Kidney (tissue), 14 donors: ENCODE measurements around the gene MAP2K7. TPM values are rescaled to one million over a fixed set of nuclear protein-coding genes. Genes with fewer than 3 reads are reported as not detected.

Experiments
- DNase-seq, 5 donors: peaks; one replicate each; pipeline ENCODE4 v3.0.0-alpha.2; 2013 to 2020
- FAIRE-seq: peaks from 2 replicates; lab custom pipeline; 2012; peaks lifted over from hg19 to GRCh38; lab: Jason Lieb, UNC
- H3K27ac ChIP-seq, 2 donors: one replicate each; pipeline ENCODE4 v1.7.0; 2013; ENCODE audit warnings: low read depth in 2 of 2, low read length in 2 of 2, inconsistent platforms in 1 of 2
- H3K27me3 ChIP-seq: one replicate; pipeline ENCODE4 v1.7.1; 2013; ENCODE audit warnings: low read length, inconsistent platforms; ENCODE audit not compliant: control insufficient read depth, insufficient read depth
- H3K36me3 ChIP-seq, 3 donors: one replicate each; pipeline versions ENCODE4 v1.7.0 to v1.7.1; 2013; ENCODE audit warnings: low read length in 3 of 3, control low read depth in 1 of 3, inconsistent platforms in 1 of 3; ENCODE audit not compliant: insufficient read depth in 3 of 3, control insufficient read depth in 2 of 3
- H3K4me1 ChIP-seq, 3 donors: one replicate each; pipeline versions ENCODE4 v1.7.0 to v1.7.1; 2013; ENCODE audit warnings: low read length in 3 of 3, inconsistent platforms in 1 of 3, low read depth in 1 of 3; ENCODE audit not compliant: control insufficient read depth in 2 of 3, insufficient read depth in 2 of 3
- H3K4me3 ChIP-seq, 3 donors: one replicate each; pipeline versions ENCODE4 v1.7.0 to v1.8.1; 2013; ENCODE audit warnings: low read length in 3 of 3, control low read depth in 1 of 3, inconsistent platforms in 1 of 3
- H3K9ac ChIP-seq, 3 donors: one replicate each; pipeline versions ENCODE4 v1.7.0 to v1.7.1; 2013; ENCODE audit warnings: low read length in 3 of 3, control low read depth in 1 of 3, inconsistent platforms in 1 of 3
- H3K9me3 ChIP-seq, 3 donors: one replicate each; pipeline versions ENCODE4 v1.7.0 to v1.7.1; 2013; ENCODE audit warnings: low read length in 3 of 3, control low read depth in 1 of 3, inconsistent platforms in 1 of 3; ENCODE audit not compliant: control insufficient read depth in 2 of 3, insufficient read depth in 1 of 3
- intact Hi-C: fragments of 100-400 bp; cut with DNase I; formaldehyde crosslinking; loops from one replicate; pipeline ENCODE4 v1.11.1; 2022
- polyA plus RNA-seq: library from polyadenylated mRNA; stranded (reverse); fragments of 350-450 nt; fragmentation: Illumina TruSeq; extraction: RNeasy Lipid Tissue Mini Kit (QIAGEN cat#74804); gene quantifications from one replicate; pipeline ENCODE4 v1.2.3, GENCODE V29; 2014; ENCODE audit warnings: low read depth, low replicate concordance; ENCODE audit not compliant: insufficient read depth
- total RNA-seq: library from RNA; stranded (reverse); fragmentation: NEBNext Ultra II Directional; extraction: Animal tissue kit (Norgen Biotek cat#: 25700); gene quantifications from one replicate; pipeline ENCODE4 v1.2.1, GENCODE V29; 2021
- TF ChIP-seq, protein P1 (sequence below): IDR thresholded peaks from 3 replicates; pipeline ENCODE4 v1.5.1; 2012; ENCODE audit warnings: mild to moderate bottlenecking, moderate library complexity, borderline replicate concordance; ENCODE audit not compliant: insufficient read depth; ENCODE audit errors: extremely low read depth
- donor health status: control.
- donor health status: control.
- donor health status: control.
- donor health status: control.
- donor health status: control.
- donor health status: DM: yes; HTN: yes; CAD: no.
- donor health status: Normal renal cell carcinoma (clear cell type).

MAP2K7 gene
- total and polyA plus RNA-seq, 2 donors from 2014 or later, result 16.7 to 37.0 TPM

DNA sequence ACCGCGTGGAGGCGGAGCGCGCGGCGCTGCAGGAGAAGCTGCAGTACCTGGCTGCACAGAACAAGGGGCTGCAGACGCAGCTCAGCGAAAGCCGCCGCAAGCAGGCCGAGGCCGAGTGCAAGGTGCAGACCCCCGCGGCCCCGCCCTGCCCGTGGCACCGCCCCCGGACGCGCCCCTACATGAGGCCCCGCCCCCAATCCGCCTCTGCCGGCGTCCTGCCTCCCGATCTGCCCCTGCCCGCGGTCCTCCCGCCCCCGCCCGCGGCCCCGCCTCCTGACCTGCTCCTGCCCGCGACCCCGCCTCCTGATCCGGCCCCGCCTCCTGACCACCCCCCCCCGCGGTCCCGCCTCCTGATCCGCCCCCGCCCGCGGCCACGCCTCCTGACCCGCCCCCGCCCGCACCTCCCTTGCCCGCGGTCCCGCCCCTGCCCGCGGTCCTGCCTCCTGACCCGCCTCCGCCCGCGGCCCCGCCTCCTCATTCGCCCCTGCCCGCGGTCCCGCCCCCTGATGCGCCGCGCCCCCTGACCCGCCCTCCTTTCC is 41.2 kb upstream of the MAP2K7 start:
- H3K4me3 ChIP-seq, result no peak overlapping the region
- peak; percentile 86 to 97 (median 88) for DNase-seq
- FAIRE-seq, result no peak
- intact Hi-C loops, result no loop called here
- H3K36me3 ChIP-seq, result no peaks in the 10 kb centered on the region
- H3K9me3 ChIP-seq, result no peaks in the 10 kb centered on the region
- TF ChIP-seq, protein P1, sequence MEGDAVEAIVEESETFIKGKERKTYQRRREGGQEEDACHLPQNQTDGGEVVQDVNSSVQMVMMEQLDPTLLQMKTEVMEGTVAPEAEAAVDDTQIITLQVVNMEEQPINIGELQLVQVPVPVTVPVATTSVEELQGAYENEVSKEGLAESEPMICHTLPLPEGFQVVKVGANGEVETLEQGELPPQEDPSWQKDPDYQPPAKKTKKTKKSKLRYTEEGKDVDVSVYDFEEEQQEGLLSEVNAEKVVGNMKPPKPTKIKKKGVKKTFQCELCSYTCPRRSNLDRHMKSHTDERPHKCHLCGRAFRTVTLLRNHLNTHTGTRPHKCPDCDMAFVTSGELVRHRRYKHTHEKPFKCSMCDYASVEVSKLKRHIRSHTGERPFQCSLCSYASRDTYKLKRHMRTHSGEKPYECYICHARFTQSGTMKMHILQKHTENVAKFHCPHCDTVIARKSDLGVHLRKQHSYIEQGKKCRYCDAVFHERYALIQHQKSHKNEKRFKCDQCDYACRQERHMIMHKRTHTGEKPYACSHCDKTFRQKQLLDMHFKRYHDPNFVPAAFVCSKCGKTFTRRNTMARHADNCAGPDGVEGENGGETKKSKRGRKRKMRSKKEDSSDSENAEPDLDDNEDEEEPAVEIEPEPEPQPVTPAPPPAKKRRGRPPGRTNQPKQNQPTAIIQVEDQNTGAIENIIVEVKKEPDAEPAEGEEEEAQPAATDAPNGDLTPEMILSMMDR, result no peak
- H3K4me1 ChIP-seq, result peaks cover 0 to 3% (median 0%) of the 10 kb centered on the region in 3 donors
- H3K27me3 ChIP-seq, result peaks cover 3% of the 10 kb centered on the region
- no peak overlapping the region for H3K27ac ChIP-seq
- no peak overlapping the region for H3K9ac ChIP-seq

DNA sequence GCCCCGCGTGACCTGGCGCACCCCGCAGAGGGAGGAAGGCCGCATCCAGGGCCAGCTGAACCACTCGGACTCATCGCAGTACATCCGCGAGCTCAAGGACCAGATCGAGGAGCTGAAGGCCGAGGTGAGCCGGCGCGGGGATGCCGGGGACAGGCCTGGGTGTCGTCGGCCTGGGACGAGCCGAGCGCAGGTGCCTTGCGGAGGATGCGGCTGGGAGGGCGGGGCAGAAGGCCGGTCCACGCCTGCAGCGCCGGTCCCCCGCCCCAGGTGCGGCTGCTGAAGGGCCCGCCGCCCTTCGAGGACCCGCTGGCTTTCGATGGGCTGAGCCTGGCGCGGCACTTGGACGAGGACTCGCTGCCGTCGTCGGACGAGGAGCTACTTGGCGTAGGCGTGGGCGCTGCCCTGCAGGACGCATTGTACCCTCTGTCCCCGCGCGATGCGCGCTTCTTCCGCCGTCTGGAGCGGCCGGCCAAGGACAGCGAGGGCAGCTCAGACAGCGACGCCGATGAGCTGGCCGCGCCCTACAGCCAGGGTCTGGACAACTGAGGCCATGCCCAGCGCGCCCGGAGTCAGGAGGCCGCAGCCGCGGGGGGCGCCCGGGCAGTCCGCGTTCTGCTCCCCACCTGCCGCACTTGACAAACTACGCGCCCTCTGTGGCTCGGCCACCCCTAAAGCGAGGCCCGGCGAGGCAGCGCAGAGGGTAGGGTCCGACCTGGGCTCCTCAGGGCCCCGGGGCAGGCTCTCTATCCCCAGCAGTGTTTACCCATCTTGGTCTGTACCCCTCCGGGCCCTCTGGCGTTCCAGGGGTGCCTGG is 40.3 kb upstream of the MAP2K7 start:
- DNase-seq (peak in 3 of 5 donors; percentile 14 to 84 (median 77)), FAIRE-seq (no peak)
- no peak overlapping the region for H3K27ac ChIP-seq
- H3K9me3 ChIP-seq, result no peaks in the 10 kb centered on the region
- H3K9ac ChIP-seq, result no peak overlapping the region
- H3K27me3 ChIP-seq, result peaks cover 3% of the 10 kb centered on the region
- no peak overlapping the region for H3K4me3 ChIP-seq
- peaks cover 0 to 3% (median 0%) of the 10 kb centered on the region in 3 donors for H3K4me1 ChIP-seq
- TF ChIP-seq, protein P1, result no peak
- no peaks in the 10 kb centered on the region for H3K36me3 ChIP-seq
- intact Hi-C loops, result no loop called here

DNA sequence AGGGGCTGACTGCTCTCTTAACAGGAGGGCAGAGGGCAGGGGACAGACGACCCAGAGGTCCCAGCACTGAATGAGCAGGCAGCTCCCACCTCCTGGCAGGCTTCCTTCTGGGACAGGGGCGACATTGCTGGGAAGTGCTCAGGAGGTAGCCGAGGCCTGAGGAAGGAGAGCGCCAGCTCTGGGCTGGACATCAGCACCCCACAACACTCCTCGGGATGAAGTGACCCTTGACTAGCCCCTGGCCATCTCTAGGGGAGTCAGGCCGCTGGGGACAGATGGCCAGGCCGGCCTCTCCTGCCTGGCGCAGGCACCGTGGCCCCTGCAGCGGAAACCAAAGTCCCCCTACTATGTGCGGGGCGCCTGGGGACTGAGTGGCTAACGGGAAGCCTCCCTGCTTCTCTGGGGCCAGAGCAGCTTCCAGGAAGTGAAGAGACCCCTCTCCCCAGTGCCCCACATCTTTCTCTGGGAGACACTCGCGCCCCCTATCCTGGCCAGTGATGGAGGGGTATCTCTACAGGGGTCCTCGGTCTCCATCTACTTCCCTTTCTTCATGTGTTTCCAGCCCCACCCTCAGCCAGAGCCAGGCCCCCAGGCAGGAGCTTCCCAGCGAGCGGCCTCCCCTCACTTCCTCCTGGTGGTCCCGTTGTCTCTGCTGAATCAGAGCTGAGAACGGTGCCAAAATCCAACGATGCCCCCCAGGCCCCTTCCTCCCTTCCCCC is 39.5 kb upstream of the MAP2K7 start:
- intact Hi-C loops, result no loop called here
- Histone ChIP-seq H3K4me3 (no peak overlapping the region), H3K9me3 (no peaks in the 10 kb centered on the region), H3K27me3 (peaks cover 3% of the 10 kb centered on the region), H3K27ac (no peak overlapping the region), H3K4me1 (peaks cover 0 to 6% (median 3%) of the 10 kb centered on the region in 3 donors), H3K36me3 (no peaks in the 10 kb centered on the region), H3K9ac (no peak overlapping the region)
- TF ChIP-seq, protein P1, result no peak
- FAIRE-seq (no peak), DNase-seq (peak in 2 of 5 donors; percentile 60 to 65)
